GM13976 (cell line): ENCODE measurements around the gene TMF1.

Experiments
- DNase-seq: peaks from one replicate; pipeline ENCODE4 v3.0.0; 2012; ENCODE audit warnings: low spot score
- in situ Hi-C: fragments of 300-500 bp; cut with MboI; formaldehyde crosslinking; loops from one replicate; pipeline ENCODE4 v1.12.0; 2022; ENCODE audit warnings: low sequenced_read_pairs, mixed read lengths, inconsistent platforms; ENCODE audit not compliant: unreplicated experiment
- TF ChIP-seq, protein P1 (sequence below): IDR thresholded peaks from 2 replicates; pipeline ENCODE4 v1.5.1; 2012; ENCODE audit warnings: borderline replicate concordance, mild to moderate bottlenecking; ENCODE audit not compliant: insufficient read depth; ENCODE audit errors: extremely low read depth, missing control alignments, control extremely low read depth

Gene TMF1

DNA sequence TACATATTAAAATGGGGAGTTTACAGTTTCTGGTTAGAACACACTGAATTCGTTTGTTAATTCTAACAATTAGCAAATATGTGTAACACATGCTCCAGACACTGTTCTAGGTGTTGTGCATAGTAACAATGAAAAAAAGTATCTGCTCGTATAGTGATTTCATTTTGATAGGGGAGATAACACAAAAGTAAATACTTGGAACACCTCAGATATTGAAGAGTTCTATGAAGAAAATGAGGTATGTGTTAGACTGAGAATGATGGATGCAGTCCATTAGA, 6.8 kb upstream of the TMF1 start:
- in situ Hi-C loops: no loop called here
- TF ChIP-seq, protein P1, sequence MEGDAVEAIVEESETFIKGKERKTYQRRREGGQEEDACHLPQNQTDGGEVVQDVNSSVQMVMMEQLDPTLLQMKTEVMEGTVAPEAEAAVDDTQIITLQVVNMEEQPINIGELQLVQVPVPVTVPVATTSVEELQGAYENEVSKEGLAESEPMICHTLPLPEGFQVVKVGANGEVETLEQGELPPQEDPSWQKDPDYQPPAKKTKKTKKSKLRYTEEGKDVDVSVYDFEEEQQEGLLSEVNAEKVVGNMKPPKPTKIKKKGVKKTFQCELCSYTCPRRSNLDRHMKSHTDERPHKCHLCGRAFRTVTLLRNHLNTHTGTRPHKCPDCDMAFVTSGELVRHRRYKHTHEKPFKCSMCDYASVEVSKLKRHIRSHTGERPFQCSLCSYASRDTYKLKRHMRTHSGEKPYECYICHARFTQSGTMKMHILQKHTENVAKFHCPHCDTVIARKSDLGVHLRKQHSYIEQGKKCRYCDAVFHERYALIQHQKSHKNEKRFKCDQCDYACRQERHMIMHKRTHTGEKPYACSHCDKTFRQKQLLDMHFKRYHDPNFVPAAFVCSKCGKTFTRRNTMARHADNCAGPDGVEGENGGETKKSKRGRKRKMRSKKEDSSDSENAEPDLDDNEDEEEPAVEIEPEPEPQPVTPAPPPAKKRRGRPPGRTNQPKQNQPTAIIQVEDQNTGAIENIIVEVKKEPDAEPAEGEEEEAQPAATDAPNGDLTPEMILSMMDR: no peak
- no peak for DNase-seq

DNA sequence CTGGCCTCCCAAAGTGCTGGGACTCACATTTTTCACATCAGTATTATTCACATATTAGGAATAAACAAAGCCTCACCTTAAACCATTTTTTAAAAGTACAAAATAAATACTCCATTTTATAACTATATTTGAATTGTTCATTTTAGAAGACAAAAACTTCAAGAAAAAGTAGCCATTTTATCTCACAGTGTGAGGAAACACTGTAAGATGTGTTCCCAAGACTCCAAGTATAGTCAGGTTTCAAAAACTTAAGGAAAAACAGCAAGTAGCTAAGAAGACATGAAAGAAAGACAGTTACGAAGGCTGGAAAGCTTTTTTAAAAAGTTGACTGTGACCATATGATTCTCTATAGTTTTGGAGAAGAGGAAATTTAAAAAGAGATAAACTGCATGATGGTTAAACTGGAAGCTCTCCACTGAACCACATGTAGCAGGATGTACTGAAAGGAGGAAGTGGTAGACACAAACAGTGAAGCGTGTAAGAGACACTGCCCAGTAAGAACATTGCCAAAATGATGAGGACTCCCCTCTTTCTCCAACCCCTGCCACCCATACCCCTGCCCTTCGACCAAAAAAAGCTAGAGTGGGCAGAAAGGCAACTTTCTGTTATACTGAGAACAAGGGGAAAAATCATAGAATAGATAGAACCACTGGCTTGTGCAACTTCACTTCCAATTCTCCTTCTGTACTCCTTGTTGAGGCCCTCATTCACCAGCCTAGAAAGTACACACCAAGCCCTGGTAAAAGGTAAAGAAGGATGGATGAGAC, 6.2 kb upstream of the TMF1 start:
- peak; percentile 30 for DNase-seq
- TF ChIP-seq, protein P1: no peak
- in situ Hi-C loops: no loop called here

DNA sequence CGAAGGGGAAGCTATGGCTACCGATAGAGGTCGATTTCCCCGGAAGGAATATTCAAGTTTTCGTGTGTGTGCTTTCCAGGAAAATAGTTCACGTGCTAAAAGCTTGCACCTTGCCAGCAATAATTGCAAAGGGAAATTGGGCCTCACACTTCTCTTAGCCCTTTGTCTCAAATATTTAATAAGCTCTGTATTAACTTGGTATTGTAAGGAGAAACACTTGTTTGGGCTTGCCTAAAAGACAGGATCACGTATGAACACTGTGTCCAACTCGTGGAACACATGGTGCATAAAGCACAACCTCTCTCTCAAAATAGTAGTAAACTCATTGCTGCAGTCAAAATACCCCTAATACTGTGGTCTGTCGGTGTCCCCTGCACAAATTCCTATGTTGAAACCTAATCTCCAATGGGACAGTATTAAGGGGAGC, 352 bp upstream of the TMF1 start:
- in situ Hi-C loops: no loop called here
- no peak for DNase-seq
- TF ChIP-seq, protein P1: no peak

DNA sequence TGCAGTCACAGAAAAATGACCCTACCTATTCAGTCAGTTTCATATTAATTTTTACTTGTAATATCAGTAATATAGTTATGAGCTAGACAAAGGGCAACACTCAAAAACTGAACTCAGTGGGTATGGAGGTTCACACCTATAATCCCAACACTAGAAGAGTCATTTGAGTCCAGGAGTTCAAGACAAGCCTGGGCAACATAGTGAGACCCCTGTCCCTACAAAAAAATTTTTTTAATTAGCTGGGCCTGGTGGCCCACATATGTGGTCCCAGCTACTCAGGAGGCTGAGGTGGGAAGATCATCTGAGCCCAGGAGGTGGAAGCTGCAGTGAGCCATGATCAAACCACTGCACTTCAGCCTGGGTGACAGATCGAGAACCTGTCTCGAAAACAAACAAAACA, 3.1 kb downstream of the TMF1 start:
- no peak for DNase-seq
- TF ChIP-seq, protein P1: no peak
- in situ Hi-C loops: no loop called here

DNA sequence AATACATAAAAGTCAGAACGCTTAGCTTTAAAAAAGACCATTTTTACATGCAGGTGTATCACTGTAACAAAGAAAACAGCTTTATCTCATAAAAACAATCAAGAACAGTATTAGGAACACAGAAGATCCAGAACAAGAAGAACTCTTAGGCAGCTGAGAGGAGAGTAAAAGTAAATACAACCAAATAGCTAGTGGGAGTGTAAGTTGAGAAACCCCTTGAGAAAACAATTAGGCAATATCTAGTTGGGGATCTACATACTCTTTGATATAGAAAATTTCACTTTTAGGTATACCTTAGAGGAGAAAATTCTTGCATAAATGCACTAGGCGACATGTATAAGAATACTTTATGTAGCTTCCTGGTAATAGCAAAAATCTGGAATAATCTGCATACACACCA, 7.5 kb downstream of the TMF1 start:
- DNase-seq: no peak
- TF ChIP-seq, protein P1: no peak
- in situ Hi-C loops: no loop called here

DNA sequence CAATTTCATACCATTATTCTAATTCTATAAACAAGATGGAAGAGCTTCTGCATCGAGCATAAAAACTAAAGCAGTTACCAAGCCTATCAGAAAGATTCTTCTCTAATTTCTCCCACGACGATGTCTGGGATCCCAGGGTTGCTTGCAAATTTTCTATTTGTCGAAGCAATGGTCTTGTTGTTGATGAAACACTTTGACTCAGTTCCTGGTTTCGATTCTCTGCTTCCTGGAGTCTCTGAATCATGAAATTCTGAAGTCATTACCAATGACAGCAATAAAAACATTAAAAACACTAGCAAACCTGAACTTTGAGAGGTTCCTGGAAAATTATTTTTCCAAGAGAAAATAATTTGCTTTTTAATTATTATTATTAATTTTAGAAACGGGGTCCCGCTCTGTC, 18.7 kb downstream of the TMF1 start:
- DNase-seq: no peak
- TF ChIP-seq, protein P1: no peak
- in situ Hi-C loops: no loop called here

DNA sequence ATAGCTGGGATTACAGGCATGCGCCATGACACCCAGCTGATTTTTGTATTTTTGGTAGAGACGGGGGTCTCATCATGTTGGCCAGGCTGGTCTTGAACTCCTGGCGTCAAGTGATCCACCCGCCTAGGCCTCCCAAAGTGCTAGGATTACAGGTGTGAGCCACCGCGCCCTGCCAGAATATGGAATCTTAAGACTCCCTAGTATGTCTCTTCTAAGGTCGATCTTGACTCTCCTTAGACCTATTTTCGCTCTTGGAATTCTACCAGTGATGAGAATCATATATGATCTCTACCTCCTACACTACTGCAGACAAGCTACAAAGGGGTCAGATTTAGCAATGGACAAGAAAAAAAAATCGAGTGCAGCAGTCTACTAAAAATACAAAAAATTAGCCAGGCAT, 19.4 kb downstream of the TMF1 start:
- no peak for DNase-seq
- TF ChIP-seq, protein P1: no peak
- in situ Hi-C loops: no loop called here
